ENCODE measurements around the gene CDH13. TPM values are rescaled to one million over a fixed set of nuclear protein-coding genes. Genes with fewer than 3 reads are reported as not detected.

Gene CDH13
- total RNA-seq, 1 donor from 2014 or later, result 45.1 TPM

DNA sequence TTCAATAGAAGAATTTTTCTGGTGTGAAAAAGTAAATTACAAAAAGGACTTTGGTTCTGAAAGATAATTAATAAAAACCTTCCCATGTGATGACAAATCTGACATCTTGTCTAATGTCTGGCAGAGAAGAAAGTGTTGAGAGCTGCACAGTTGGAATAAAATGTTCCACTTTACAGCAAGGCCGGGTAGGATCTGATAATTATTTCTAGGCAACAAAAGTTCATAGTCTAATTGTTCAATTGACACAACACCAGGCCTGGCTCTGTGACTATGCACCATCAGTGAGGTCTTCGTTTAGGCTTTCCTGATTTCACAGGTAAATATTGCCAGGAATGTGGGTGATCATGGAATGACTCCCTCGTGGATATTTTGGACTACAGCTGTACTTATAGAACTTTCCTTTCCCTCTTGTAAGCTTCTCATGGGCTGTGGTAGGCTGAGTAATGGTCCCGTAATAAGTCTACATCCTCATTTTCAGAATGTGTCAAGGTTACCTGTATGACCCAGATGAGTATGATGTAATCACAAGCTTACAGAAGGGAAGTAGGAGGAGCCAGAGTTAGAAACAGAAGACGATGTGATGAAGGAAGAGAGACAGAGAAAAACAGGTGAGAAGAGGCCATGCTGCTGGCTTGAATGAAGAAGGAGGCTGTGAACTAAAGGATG is 217.0 kb downstream of the CDH13 start:
- peaks cover 8% of the 10 kb centered on the region for H3K9me3 Mint-ChIP-seq (ENCODE audit: low read depth)
- DNase-seq (ENCODE audit: low spot score), result no peak
- no peak overlapping the region for H3K27ac Mint-ChIP-seq (ENCODE audit: unreplicated experiment)
- H3K36me3 Mint-ChIP-seq (ENCODE audit: low read depth), result no peaks in the 10 kb centered on the region
- no peaks in the 10 kb centered on the region for H3K27me3 Mint-ChIP-seq (ENCODE audit: low read depth)
- no peak overlapping the region for H3K4me3 Mint-ChIP-seq (ENCODE audit: unreplicated experiment)
- TF ChIP-seq, protein P1, sequence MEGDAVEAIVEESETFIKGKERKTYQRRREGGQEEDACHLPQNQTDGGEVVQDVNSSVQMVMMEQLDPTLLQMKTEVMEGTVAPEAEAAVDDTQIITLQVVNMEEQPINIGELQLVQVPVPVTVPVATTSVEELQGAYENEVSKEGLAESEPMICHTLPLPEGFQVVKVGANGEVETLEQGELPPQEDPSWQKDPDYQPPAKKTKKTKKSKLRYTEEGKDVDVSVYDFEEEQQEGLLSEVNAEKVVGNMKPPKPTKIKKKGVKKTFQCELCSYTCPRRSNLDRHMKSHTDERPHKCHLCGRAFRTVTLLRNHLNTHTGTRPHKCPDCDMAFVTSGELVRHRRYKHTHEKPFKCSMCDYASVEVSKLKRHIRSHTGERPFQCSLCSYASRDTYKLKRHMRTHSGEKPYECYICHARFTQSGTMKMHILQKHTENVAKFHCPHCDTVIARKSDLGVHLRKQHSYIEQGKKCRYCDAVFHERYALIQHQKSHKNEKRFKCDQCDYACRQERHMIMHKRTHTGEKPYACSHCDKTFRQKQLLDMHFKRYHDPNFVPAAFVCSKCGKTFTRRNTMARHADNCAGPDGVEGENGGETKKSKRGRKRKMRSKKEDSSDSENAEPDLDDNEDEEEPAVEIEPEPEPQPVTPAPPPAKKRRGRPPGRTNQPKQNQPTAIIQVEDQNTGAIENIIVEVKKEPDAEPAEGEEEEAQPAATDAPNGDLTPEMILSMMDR (IDR thresholded peaks at IDR 0.05), result no peak
- peaks cover 7% of the 10 kb centered on the region for H3K4me1 Mint-ChIP-seq (ENCODE audit: low read depth)

DNA sequence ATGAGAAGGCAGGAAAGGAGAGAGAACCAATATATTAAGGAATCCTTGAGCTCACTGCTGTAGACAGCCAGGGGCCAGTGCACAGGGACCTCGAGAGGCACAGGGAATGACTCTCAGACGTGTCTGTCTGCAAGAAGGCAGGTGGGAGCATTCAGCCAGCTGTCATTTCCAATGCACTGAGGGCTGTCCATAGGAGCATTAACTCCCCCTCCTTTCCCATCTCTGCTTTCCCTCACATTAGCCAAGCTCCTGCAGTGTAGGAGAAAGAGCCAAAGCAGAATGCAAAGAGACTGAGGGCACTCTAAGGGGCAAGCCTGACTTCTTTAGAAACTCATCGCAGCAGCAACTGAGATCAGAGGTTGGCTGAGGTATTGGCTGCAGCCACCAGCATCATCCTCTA is 218.3 kb downstream of the CDH13 start:
- Mint-ChIP-seq H3K4me3 (ENCODE audit: unreplicated experiment) (no peak overlapping the region), H3K36me3 (ENCODE audit: low read depth) (no peaks in the 10 kb centered on the region), H3K4me1 (ENCODE audit: low read depth) (peaks cover 7% of the 10 kb centered on the region), H3K9me3 (ENCODE audit: low read depth) (peaks cover 8% of the 10 kb centered on the region), H3K27me3 (ENCODE audit: low read depth) (no peaks in the 10 kb centered on the region), H3K27ac (ENCODE audit: unreplicated experiment) (no peak overlapping the region)
- TF ChIP-seq, protein P1 (IDR thresholded peaks at IDR 0.05), result no peak
- DNase-seq (ENCODE audit: low spot score), result no peak

DNA sequence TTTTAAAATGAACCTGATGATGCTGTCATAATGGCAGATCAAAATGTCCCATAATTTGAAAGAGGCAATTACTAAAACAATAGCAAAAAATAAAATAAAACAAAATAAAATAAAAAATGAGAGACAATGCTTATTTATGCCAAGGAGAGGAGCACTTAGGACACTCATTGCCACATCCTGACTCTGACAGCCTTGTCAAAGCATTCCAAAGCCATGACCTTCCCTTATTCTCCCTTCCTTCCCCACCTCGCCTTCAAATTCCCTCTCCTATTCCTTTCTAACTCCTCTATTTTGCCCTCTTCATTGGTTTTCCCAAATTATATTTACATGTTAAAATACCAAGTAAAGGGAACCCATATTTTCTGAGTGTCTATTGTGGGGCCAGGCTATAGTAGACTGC is 220.0 kb downstream of the CDH13 start:
- DNase-seq (ENCODE audit: low spot score), result no peak
- H3K36me3 Mint-ChIP-seq (ENCODE audit: low read depth), result no peaks in the 10 kb centered on the region
- H3K4me1 Mint-ChIP-seq (ENCODE audit: low read depth), result peaks cover 7% of the 10 kb centered on the region

DNA sequence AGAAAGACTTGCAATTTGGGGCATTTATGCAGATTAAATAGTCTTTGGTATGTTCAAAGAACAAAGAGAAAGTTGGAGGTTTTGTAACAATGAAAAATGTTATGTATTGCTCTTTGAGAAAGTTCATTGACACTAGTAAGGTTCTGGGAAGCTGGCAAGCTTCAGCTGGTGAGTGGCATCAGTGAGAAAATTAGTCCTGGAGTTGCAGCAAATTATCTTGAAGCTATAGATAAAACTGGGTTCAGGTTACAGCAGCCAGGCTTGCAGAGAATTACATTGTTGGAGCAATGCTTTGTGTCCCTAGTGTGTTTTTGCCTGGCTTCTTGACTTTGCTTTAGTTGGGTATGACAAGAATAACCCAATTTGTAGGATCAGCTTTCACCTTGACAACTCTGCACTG is 221.2 kb downstream of the CDH13 start:
- no peaks in the 10 kb centered on the region for H3K27me3 Mint-ChIP-seq (ENCODE audit: low read depth)
- TF ChIP-seq, protein P1 (IDR thresholded peaks at IDR 0.05), result no peak
- no peak overlapping the region for H3K27ac Mint-ChIP-seq (ENCODE audit: unreplicated experiment)
- H3K4me1 Mint-ChIP-seq (ENCODE audit: low read depth), result peaks cover 7% of the 10 kb centered on the region
- DNase-seq (ENCODE audit: low spot score), result no peak
- H3K36me3 Mint-ChIP-seq (ENCODE audit: low read depth), result no peaks in the 10 kb centered on the region
- H3K4me3 Mint-ChIP-seq (ENCODE audit: unreplicated experiment), result no peak overlapping the region
- H3K9me3 Mint-ChIP-seq (ENCODE audit: low read depth), result peaks cover 4% of the 10 kb centered on the region

More for the DNA sequence above, 220.0 kb downstream of the CDH13 start:
- TF ChIP-seq, protein P1 (IDR thresholded peaks at IDR 0.05), result no peak
- Mint-ChIP-seq H3K27me3 (ENCODE audit: low read depth) (no peaks in the 10 kb centered on the region), H3K4me3 (ENCODE audit: unreplicated experiment) (no peak overlapping the region), H3K27ac (ENCODE audit: unreplicated experiment) (no peak overlapping the region), H3K9me3 (ENCODE audit: low read depth) (peaks cover 8% of the 10 kb centered on the region)

DNA sequence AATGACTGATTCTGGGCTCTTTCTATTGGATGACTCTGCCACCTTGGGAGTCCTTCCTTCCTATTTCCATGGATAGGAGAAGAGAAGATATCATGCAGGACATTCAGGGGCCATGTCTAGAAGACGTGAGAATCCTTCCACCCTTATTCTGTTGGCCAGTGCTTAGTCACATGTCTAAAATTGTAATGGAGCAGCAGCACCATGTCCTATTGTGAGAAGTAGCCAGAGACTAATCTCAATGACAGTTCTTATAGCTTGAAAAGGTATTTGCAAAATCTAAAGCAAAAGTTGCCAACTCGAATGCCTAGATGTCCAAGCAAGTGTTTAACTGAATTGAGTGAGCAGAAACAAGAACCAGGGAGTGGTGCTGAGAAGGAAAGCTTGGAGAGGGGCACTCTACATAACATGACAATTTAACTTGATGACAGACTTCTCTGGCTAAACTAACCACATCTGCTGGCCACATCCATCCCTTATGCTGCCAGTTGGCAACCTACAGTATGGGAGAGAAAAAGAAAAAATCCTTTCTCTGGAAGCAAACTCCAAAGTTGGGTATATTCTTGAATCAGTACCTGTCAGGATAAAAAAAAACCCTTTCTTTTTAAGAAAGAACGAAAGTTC is 225.7 kb downstream of the CDH13 start:
- no peak for DNase-seq (ENCODE audit: low spot score)
- TF ChIP-seq, protein P1 (IDR thresholded peaks at IDR 0.05), result no peak
- H3K36me3 Mint-ChIP-seq (ENCODE audit: low read depth), result no peaks in the 10 kb centered on the region
- peaks cover 7% of the 10 kb centered on the region for H3K4me1 Mint-ChIP-seq (ENCODE audit: low read depth)
- no peak overlapping the region for H3K27ac Mint-ChIP-seq (ENCODE audit: unreplicated experiment)
- H3K27me3 Mint-ChIP-seq (ENCODE audit: low read depth), result no peaks in the 10 kb centered on the region
- no peaks in the 10 kb centered on the region for H3K9me3 Mint-ChIP-seq (ENCODE audit: low read depth)
- H3K4me3 Mint-ChIP-seq (ENCODE audit: unreplicated experiment), result no peak overlapping the region
